ENCODE results near the gene PRM1. TPM values are rescaled to one million over a fixed set of nuclear protein-coding genes. Genes with fewer than 3 reads are reported as not detected.

Gene PRM1
- polyA plus RNA-seq, 2 donors, result not detected

DNA sequence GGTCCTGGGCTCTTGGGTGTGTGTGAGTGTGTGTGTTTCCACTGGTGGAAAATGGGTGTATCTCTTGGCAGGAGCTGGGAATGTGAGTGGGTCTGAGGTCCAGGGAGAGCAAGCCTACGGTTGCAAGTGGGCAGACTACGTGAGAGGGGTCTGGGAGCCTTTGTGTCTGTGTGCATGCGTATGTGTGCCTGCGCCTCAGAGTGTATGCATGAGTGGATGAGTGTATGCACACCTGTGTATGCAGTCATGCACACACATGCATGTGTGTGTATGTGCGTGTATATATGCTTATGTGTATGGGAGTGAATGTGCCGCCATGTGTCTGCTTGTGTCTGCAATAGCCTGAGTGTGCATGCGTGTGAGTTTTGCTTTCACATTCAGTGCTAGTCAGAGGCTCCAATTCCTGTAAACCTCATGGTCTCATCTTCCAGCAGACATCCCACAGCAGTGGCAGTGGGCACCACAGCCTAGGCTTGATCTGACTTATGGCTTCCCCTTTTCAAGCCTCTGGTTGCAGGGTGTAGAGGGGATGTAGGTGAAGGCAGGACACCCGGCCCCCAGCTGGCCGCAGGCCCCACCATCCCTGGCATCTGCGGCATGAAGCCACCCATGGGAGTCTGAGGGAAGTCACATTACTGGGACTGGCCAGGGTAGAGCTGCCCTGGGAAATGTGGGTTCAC, 44.4 kb upstream of the PRM1 start:
- Histone ChIP-seq H3K27ac (ENCODE audit: low read depth in 2 of 2, low read length in 1 of 2) (no peak overlapping the region), H3K9me3 (ENCODE audit: control insufficient read depth in 2 of 2, insufficient read depth in 1 of 2, low read depth in 1 of 2, low read length in 1 of 2) (no peaks in the 10 kb centered on the region), H3K27me3 (ENCODE audit: control insufficient read depth in 1 of 2, insufficient read depth in 2 of 2, low read length in 2 of 2) (no peaks in the 10 kb centered on the region), H3K36me3 (ENCODE audit: control insufficient read depth in 2 of 2, insufficient read depth in 2 of 2, low read length in 1 of 2) (no peaks in the 10 kb centered on the region), H3K4me3 (ENCODE audit: low read depth in 1 of 2, low read length in 2 of 2) (no peak overlapping the region), H3K4me1 (ENCODE audit: control insufficient read depth in 2 of 2, insufficient read depth in 2 of 2, low read length in 1 of 2) (no peaks in the 10 kb centered on the region)
- WGBS, 2 donors, result 80 to 83% methylated on average over 10 of the region's 10 CpGs

DNA sequence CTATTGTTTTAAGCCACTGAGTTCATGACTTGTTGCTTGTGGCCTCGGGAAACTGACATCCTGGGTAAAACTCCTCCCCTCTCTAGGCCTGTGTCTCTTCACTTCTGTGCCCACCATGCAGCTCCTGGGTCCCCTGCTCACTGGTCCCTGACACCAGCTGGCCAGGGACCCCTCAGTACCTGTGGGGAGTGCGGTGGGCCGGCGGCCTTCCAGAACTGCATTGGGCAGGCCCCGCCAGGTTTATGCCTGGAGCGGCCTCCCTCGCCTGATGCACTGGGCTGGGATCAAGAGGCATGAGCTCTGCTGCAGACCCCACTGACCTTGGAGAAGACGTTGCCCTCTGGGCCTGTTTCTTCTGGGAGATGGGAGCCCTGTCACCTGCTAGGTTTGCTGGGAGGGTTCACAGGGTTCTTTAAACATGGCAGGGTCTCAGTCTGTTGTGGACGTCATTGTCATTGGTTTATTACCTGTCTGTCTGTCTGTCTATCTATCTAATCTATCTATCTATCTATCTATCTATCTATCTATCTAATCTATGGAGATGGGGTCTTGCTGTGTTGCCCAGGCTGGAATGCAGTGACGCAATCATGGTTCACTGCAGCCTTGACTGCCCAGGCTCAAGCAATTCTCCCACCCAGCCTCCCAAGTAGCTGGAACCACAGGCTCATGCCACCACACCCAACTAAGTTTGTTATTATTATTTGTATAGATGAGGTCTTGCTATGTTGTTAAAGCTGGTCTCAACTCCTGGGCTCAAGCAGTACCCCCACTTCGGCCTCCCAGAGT, 42.6 kb upstream of the PRM1 start:
- Histone ChIP-seq H3K4me1 (ENCODE audit: control insufficient read depth in 2 of 2, insufficient read depth in 2 of 2, low read length in 1 of 2) (no peaks in the 10 kb centered on the region), H3K27me3 (ENCODE audit: control insufficient read depth in 1 of 2, insufficient read depth in 2 of 2, low read length in 2 of 2) (no peaks in the 10 kb centered on the region), H3K4me3 (ENCODE audit: low read depth in 1 of 2, low read length in 2 of 2) (no peak overlapping the region), H3K9me3 (ENCODE audit: control insufficient read depth in 2 of 2, insufficient read depth in 1 of 2, low read depth in 1 of 2, low read length in 1 of 2) (no peaks in the 10 kb centered on the region), H3K27ac (ENCODE audit: low read depth in 2 of 2, low read length in 1 of 2) (no peak overlapping the region), H3K36me3 (ENCODE audit: control insufficient read depth in 2 of 2, insufficient read depth in 2 of 2, low read length in 1 of 2) (no peaks in the 10 kb centered on the region)
- 89 to 90% methylated on average over 11 of the region's 11 CpGs for WGBS, 2 donors

DNA sequence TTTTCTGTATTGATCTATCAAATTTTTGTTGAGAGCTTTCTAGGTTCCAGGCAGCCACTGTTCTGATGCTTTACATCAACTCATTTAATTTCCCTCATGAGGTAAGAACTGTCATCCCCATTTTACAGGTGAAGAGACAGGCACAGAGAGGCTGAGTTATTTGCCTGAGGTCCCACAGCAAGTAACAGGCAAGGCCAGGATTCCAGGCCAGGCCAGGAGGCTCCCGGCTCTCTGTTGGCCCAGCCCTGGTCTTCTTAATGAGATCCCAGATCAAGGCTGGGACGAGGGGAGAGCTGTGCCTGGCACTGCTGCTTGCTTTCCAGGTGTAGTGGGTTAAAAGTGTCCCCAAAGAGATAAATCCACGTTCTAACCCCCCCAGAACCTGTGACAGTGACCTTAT, 41.7 kb upstream of the PRM1 start:
- Histone ChIP-seq H3K27ac (ENCODE audit: low read depth in 2 of 2, low read length in 1 of 2) (no peak overlapping the region), H3K36me3 (ENCODE audit: control insufficient read depth in 2 of 2, insufficient read depth in 2 of 2, low read length in 1 of 2) (no peaks in the 10 kb centered on the region), H3K4me1 (ENCODE audit: control insufficient read depth in 2 of 2, insufficient read depth in 2 of 2, low read length in 1 of 2) (no peaks in the 10 kb centered on the region), H3K27me3 (ENCODE audit: control insufficient read depth in 1 of 2, insufficient read depth in 2 of 2, low read length in 2 of 2) (no peaks in the 10 kb centered on the region), H3K4me3 (ENCODE audit: low read depth in 1 of 2, low read length in 2 of 2) (no peak overlapping the region), H3K9me3 (ENCODE audit: control insufficient read depth in 2 of 2, insufficient read depth in 1 of 2, low read depth in 1 of 2, low read length in 1 of 2) (no peaks in the 10 kb centered on the region)
- WGBS, 2 donors, result 86 to 91% methylated on average over 3 of the region's 3 CpGs

DNA sequence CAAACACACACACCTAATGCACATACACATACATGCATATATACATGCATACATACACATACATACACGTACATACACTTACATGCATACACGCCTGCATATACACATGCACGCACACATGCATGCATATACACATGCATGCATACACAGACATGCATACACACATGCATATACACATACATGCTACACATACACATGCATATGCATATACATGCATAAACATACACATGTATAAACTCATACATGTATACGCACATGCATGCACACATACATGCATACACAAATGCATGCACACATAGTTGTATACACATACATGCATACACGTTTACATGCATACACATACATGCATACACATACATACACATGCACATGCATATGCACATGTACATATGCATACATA, 40.5 kb upstream of the PRM1 start:
- Histone ChIP-seq H3K4me3 (ENCODE audit: low read depth in 1 of 2, low read length in 2 of 2) (no peak overlapping the region), H3K9me3 (ENCODE audit: control insufficient read depth in 2 of 2, insufficient read depth in 1 of 2, low read depth in 1 of 2, low read length in 1 of 2) (no peaks in the 10 kb centered on the region), H3K27ac (ENCODE audit: low read depth in 2 of 2, low read length in 1 of 2) (no peak overlapping the region), H3K27me3 (ENCODE audit: control insufficient read depth in 1 of 2, insufficient read depth in 2 of 2, low read length in 2 of 2) (no peaks in the 10 kb centered on the region), H3K36me3 (ENCODE audit: control insufficient read depth in 2 of 2, insufficient read depth in 2 of 2, low read length in 1 of 2) (no peaks in the 10 kb centered on the region), H3K4me1 (ENCODE audit: control insufficient read depth in 2 of 2, insufficient read depth in 2 of 2, low read length in 1 of 2) (no peaks in the 10 kb centered on the region)
- 74 to 86% methylated on average over 5 of the region's 5 CpGs for WGBS, 2 donors

DNA sequence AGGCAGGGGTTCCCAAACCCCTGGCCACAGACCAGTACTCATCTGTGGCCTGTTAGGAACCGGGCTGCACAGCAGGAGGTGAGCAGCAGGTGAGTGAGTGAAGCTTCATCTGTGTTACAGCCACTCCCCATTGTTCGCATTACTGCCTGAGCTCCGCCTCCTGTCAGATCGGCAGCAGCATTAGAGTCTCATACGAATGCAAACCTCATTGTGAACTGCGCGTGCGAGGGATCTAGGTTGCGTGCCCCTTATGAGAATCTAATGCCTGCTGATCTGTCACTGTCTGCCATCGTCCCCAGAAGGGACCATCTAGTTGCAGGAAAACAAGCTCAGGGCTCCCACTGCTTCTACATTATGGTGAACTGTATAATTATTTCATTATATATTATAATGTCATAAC, 39.0 kb upstream of the PRM1 start:
- Histone ChIP-seq H3K4me3 (ENCODE audit: low read depth in 1 of 2, low read length in 2 of 2) (no peak overlapping the region), H3K9me3 (ENCODE audit: control insufficient read depth in 2 of 2, insufficient read depth in 1 of 2, low read depth in 1 of 2, low read length in 1 of 2) (no peaks in the 10 kb centered on the region), H3K27ac (ENCODE audit: low read depth in 2 of 2, low read length in 1 of 2) (no peak overlapping the region), H3K4me1 (ENCODE audit: control insufficient read depth in 2 of 2, insufficient read depth in 2 of 2, low read length in 1 of 2) (no peaks in the 10 kb centered on the region), H3K27me3 (ENCODE audit: control insufficient read depth in 1 of 2, insufficient read depth in 2 of 2, low read length in 2 of 2) (no peaks in the 10 kb centered on the region), H3K36me3 (ENCODE audit: control insufficient read depth in 2 of 2, insufficient read depth in 2 of 2, low read length in 1 of 2) (no peaks in the 10 kb centered on the region)
- 82% methylated on average over 10 of the region's 10 CpGs for WGBS, 2 donors

DNA sequence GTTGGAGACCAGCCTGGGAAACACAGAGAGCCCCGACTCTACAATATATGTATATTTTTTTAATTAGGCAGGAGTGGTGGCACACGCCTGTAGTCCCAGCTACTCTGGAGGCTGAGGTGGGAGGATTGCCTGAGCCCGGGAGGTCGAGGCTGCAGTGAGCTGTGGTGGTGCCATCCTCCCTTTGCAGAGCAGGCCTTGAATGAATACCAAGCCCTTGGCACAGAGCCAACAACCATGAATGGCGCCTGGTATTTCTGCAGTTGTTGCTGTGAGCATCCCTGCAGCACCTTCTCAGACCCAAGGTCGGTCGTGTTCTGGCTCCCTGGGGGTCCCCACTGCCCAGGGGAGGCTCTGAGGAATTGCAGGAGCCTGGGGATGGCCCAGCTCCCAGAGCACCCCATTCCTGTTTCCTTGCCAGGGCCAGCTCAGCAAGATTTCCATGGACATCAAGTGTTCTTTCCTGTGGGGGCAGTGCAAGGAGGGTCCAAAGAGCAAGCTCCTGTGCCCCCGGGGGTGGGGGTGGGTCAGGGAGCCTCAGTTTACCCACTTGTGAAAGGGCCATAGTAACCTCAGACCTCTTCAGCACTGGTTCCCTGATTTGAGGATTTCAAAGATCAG, 38.5 kb upstream of the PRM1 start:
- Histone ChIP-seq H3K9me3 (ENCODE audit: control insufficient read depth in 2 of 2, insufficient read depth in 1 of 2, low read depth in 1 of 2, low read length in 1 of 2) (no peaks in the 10 kb centered on the region), H3K27ac (ENCODE audit: low read depth in 2 of 2, low read length in 1 of 2) (no peak overlapping the region), H3K4me3 (ENCODE audit: low read depth in 1 of 2, low read length in 2 of 2) (no peak overlapping the region), H3K27me3 (ENCODE audit: control insufficient read depth in 1 of 2, insufficient read depth in 2 of 2, low read length in 2 of 2) (no peaks in the 10 kb centered on the region), H3K4me1 (ENCODE audit: control insufficient read depth in 2 of 2, insufficient read depth in 2 of 2, low read length in 1 of 2) (no peaks in the 10 kb centered on the region), H3K36me3 (ENCODE audit: control insufficient read depth in 2 of 2, insufficient read depth in 2 of 2, low read length in 1 of 2) (no peaks in the 10 kb centered on the region)
- WGBS, 2 donors, result 58% methylated on average over 8 of the region's 8 CpGs

DNA sequence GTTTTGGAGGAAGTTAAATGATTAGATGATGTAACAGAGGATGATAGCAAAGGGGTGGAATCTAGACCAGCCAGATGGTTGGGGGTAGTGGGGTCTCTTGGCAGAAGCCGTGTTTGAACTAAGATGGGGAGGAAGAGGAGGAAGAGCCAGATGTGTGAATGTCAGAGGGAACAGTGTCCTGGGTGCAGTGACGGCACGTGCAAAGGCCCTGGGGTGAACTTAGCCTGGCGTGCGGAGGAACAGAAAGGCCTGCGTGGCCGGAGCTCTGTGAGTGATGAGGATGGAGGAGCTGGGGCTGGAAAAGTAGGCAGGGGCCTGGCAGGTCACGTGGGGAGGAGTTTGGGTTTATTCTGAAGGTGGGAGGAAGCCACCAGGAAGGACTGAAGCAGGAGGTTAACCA, 37.7 kb upstream of the PRM1 start:
- Histone ChIP-seq H3K36me3 (ENCODE audit: control insufficient read depth in 2 of 2, insufficient read depth in 2 of 2, low read length in 1 of 2) (no peaks in the 10 kb centered on the region), H3K9me3 (ENCODE audit: control insufficient read depth in 2 of 2, insufficient read depth in 1 of 2, low read depth in 1 of 2, low read length in 1 of 2) (no peaks in the 10 kb centered on the region), H3K27me3 (ENCODE audit: control insufficient read depth in 1 of 2, insufficient read depth in 2 of 2, low read length in 2 of 2) (no peaks in the 10 kb centered on the region), H3K4me3 (ENCODE audit: low read depth in 1 of 2, low read length in 2 of 2) (no peak overlapping the region), H3K4me1 (ENCODE audit: control insufficient read depth in 2 of 2, insufficient read depth in 2 of 2, low read length in 1 of 2) (no peaks in the 10 kb centered on the region), H3K27ac (ENCODE audit: low read depth in 2 of 2, low read length in 1 of 2) (no peak overlapping the region)
- 85 to 89% methylated on average over 8 of the region's 8 CpGs for whole genome bisulfite sequencing, 2 donors

DNA sequence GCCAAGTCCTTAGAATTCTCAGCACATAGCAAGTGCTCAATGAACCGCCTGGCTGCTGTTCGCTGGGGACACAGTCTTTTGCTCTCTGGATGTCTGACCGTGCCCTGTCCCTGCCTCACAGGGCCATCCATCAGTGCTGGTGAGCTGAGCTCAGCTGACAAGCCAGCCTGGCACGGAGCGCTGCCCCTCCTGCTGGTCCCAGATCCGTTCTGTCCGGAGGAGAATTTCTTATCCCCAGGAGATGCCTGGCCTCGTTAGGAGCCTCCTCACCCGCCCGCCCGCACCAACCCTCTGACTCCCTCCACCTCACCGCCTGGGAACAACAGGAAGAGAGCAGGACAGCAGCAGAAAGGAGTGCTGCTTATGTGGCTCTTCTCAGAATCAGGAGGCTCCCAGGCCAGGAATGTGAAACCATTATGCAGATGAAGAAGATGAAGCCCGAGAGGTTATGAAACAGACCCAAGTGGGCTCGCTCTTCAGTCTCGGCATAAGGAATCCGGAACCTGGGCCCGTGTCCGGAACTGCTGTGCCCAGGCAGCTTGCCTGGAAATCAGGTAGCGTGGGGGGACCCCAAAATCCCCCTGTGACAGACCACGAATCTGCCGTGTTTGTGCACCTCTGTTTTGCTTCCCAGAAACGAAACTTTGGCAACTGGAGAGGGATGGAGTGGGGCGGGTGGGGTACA, 35.3 kb upstream of the PRM1 start:
- no peak overlapping the region for H3K4me3 ChIP-seq (ENCODE audit: low read depth in 1 of 2, low read length in 2 of 2)
- peaks cover 0 to 5% of the 10 kb centered on the region in 2 donors for H3K4me1 ChIP-seq (ENCODE audit: control insufficient read depth in 2 of 2, insufficient read depth in 2 of 2, low read length in 1 of 2)
- H3K9me3 ChIP-seq (ENCODE audit: control insufficient read depth in 2 of 2, insufficient read depth in 1 of 2, low read depth in 1 of 2, low read length in 1 of 2), result no peaks in the 10 kb centered on the region
- no peaks in the 10 kb centered on the region for H3K36me3 ChIP-seq (ENCODE audit: control insufficient read depth in 2 of 2, insufficient read depth in 2 of 2, low read length in 1 of 2)
- H3K27me3 ChIP-seq (ENCODE audit: control insufficient read depth in 1 of 2, insufficient read depth in 2 of 2, low read length in 2 of 2), result no peaks in the 10 kb centered on the region
- H3K27ac ChIP-seq (ENCODE audit: low read depth in 2 of 2, low read length in 1 of 2), result no peak overlapping the region
- 87 to 88% methylated on average over 23 of the region's 23 CpGs for WGBS, 2 donors

DNA sequence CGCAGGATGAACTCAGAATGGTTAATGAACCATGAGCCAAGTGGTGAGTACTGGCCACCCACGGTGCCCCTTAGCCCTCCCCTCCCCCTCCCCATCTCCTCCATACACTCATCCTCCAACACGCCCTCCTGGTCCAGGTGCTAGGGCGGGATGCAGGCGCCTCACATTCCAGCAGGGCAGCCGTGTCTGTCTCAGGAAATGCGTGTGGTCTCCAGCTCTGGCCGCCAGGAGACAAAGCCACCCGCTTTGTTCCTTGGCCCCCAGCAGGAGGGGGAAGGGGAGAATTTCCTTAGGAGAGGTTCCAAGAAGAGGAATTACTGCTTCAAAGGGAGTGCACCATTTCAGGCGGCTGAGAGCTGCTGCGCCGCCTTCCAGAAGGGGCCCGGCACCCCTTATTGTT, 34.4 kb upstream of the PRM1 start:
- Histone ChIP-seq H3K9me3 (ENCODE audit: control insufficient read depth in 2 of 2, insufficient read depth in 1 of 2, low read depth in 1 of 2, low read length in 1 of 2) (no peaks in the 10 kb centered on the region), H3K27me3 (ENCODE audit: control insufficient read depth in 1 of 2, insufficient read depth in 2 of 2, low read length in 2 of 2) (no peaks in the 10 kb centered on the region), H3K4me1 (ENCODE audit: control insufficient read depth in 2 of 2, insufficient read depth in 2 of 2, low read length in 1 of 2) (peaks cover 0 to 5% of the 10 kb centered on the region in 2 donors), H3K27ac (ENCODE audit: low read depth in 2 of 2, low read length in 1 of 2) (no peak overlapping the region), H3K36me3 (ENCODE audit: control insufficient read depth in 2 of 2, insufficient read depth in 2 of 2, low read length in 1 of 2) (no peaks in the 10 kb centered on the region), H3K4me3 (ENCODE audit: low read depth in 1 of 2, low read length in 2 of 2) (no peak overlapping the region)
- WGBS, 2 donors, result 54 to 61% methylated on average over 13 of the region's 13 CpGs
